A549 treated with Mapracorat at 1 μM for 4 hours (cell line): ENCODE data around the gene MED6. TPM values are rescaled to one million over a fixed set of nuclear protein-coding genes. Genes with fewer than 3 reads are reported as not detected.

ENCODE experiments used
- total RNA-seq: library from RNA; stranded (reverse); fragments of 200-300 nt; extraction: Qiagen RNA extraction; gene quantifications from 5 replicates; pipeline ENCODE4 v1.2.3, GENCODE V29; 2022

The MED6 gene, protein sequence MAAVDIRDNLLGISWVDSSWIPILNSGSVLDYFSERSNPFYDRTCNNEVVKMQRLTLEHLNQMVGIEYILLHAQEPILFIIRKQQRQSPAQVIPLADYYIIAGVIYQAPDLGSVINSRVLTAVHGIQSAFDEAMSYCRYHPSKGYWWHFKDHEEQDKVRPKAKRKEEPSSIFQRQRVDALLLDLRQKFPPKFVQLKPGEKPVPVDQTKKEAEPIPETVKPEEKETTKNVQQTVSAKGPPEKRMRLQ
- total RNA-seq, result 39.4 to 50.8 TPM (median 44.6 TPM) in 5 replicates

DNA sequence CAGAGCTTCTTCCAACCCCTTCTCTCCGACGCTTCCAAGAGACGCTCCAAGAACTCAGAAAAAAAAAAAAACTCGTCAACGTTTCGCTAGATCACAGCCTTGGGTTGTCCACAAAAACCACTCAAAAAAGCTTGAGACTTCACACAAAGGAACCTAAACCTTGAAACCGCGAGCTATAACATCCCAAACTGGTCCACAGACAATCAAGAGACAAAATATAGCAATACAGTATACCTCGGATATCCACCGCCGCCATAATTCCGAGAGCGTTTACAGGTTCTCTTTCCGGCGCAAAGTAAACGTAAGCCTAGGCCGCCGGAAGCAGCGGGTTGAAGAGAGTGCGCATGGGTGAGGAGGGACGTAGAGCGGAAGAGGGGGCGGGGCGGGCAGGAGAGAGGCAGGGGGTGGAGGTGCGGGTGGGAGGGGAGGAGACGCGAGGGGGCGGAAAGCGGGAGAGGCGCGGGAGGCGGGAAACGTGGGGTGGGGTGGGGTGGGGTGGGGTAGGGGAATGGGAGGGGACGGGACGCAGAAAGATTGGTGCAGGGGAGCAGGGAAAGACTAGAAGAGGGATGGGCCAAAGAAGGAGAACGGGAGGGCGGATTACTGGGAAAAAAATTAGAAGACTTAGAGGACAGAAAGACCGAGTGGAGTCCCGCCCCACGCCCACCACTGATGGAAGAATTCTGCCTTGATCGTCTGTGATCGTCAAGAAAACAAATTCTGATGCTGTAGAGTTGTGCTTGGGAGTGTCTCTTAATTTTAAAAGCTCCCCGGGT is at the start of gene MED6:
Gene MED6 (minus strand): TSS at position 274 of the 776 bp plus-strand sequence. CDS start 18 bp downstream, at position 256.

DNA sequence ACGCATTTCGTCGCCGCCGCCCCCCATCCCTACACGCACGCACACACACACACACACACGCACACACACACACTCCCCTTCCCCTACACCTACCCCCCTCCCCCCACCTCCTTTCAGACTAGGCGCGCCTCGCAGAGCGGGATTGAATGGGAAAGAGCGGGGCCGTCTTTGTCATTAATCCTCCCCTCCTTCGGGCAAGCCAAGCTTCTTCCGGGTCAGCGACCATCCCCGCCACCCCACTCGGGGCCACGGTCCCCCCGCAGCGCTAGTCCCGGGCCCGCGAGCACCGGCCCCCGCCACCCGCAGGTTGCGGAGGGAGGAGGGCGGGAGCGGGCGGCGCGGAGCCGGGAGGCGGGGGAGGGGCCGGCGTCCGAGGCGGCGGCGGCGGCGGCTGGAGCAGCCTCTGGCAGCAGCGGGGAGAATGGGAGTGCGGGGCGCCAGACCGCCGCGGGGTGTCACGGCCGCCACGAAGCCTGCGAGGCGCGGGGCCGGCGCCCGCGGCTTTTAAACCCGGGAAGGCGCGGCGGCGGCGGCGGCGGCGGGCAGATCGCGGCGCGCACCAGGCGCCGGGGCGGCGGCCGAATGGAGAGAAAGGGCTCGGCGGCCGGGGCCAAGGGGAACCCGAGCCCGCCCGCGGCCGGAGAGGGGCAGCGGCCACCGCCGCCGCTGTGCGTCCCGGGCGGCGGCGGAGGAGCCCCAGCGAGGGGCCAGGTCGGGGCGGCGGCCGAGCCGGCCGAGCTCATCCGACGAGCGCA is 41.3 kb upstream of the MED6 start, which contains the start of gene TTC9:
Gene TTC9 (plus strand): TSS at position 369 of the 755 bp plus-strand sequence. CDS start 214 bp downstream, at position 583.

DNA sequence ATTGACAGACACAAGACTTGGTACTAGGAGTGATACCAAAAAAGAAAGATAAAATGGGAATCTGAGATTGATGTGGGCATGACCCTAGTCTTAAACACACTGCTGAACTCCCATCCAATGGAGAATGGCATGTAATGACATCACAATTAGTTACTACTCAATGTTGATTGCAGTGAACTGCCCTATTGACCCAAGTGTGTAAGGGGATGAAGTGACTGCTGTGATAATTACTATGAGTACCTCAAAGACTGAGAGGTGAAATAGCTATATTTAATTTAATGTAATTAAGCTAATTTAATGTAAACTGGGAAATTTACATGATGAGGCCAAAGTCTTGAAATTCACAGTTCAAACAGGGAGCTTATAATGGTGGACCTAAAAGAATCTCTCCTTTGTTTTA is 65.6 kb downstream of the MED6 start, which contains the start of gene ADAM20:
Gene ADAM20 (minus strand): TSS at position 101 of the 400 bp plus-strand sequence. CDS start 10,247 bp downstream, outside the sequence.

Other genes starting within 250 kb of the MED6 start
- gene COX16, start 241.0 kb downstream of the MED6 start, total RNA-seq, result 52.7 to 73.8 TPM (median 55.4 TPM) in 5 replicates
- gene SYNJ2BP, start 183.6 kb downstream of the MED6 start, total RNA-seq, result 8.1 to 12.8 TPM (median 9.7 TPM) in 5 replicates
- 0.06 TPM in 2 of 5 replicates, not detected in the others for gene ADAM21, start 148.5 kb downstream of the MED6 start, total RNA-seq
- not detected in 5 replicates for gene ADAM20, start 65.7 kb downstream of the MED6 start, total RNA-seq
- 2.5 to 3.0 TPM (median 2.8 TPM) in 5 replicates for gene TTC9, start 41.3 kb upstream of the MED6 start, total RNA-seq
- 4.4 to 6.5 TPM (median 5.4 TPM) in 5 replicates for gene MAP3K9, start 208.9 kb upstream of the MED6 start, total RNA-seq